Measurements from ENCODE around the gene ALLC.

- no peak for TF ChIP-seq HDAC6 (IDR thresholded peaks at IDR 0.05; ENCODE audit: unreplicated experiment)
- TF ChIP-seq CTCF (IDR thresholded peaks at IDR 0.05 in 2 of 3, conservative IDR thresholded peaks at IDR 0.05 in 1 of 3; ENCODE audit: control insufficient read depth in 2 of 3, extremely low read depth in 1 of 3, insufficient read depth in 1 of 3, low read depth in 3 of 3, low read length in 3 of 3), result no peak
- no peak for TF ChIP-seq FOS (IDR thresholded peaks at IDR 0.05; ENCODE audit: borderline replicate concordance, extremely low read depth, insufficient read length)
These were observed 68.5 kb downstream of the ALLC start for GRCh38 chr2:3726511-3726910.

Measured in GM12878 (cell line).